Loucy (cell line): Measurements from ENCODE around the gene RGS3.

Experiments
- EZH2phosphoT487 ChIP-seq: fragments of 200-600 bp; IDR thresholded peaks from 2 replicates; pipeline ENCODE4 v1.6.1; 2018; ENCODE audit warnings: antibody characterized with exemption, mild to moderate bottlenecking, moderate library complexity, borderline replicate concordance
- TF ChIP-seq, protein P1 (sequence below): fragments of 200-600 bp; sonication (generic); conservative IDR thresholded peaks from 2 replicates; pipeline ENCODE4 v1.5.1; 2014; ENCODE audit warnings: mild to moderate bottlenecking, antibody characterized with exemption, low read length

DNA sequence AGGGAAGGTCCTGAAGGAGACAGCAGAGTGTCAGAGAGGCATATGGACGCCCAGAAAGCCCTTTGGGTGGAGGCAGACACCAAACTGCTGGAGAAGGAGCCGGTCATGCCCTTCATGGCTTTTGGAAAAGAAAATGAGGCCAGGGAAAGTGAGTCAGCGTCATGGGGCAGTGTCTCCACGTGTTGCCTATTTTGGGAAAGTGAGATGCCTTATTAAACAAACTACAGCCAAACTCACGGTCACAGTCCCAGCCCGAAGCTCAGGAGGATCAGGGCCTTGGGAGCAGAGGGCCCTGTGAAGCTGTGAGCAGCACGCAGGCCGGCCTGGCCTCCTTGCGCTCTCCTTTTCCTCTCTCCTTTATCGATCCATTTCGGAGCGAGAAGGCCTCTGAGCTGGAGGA, 25.0 kb downstream of the RGS3 start:
- TF ChIP-seq, protein P1, sequence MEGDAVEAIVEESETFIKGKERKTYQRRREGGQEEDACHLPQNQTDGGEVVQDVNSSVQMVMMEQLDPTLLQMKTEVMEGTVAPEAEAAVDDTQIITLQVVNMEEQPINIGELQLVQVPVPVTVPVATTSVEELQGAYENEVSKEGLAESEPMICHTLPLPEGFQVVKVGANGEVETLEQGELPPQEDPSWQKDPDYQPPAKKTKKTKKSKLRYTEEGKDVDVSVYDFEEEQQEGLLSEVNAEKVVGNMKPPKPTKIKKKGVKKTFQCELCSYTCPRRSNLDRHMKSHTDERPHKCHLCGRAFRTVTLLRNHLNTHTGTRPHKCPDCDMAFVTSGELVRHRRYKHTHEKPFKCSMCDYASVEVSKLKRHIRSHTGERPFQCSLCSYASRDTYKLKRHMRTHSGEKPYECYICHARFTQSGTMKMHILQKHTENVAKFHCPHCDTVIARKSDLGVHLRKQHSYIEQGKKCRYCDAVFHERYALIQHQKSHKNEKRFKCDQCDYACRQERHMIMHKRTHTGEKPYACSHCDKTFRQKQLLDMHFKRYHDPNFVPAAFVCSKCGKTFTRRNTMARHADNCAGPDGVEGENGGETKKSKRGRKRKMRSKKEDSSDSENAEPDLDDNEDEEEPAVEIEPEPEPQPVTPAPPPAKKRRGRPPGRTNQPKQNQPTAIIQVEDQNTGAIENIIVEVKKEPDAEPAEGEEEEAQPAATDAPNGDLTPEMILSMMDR: no peak
- TF ChIP-seq EZH2phosphoT487: no peak
